ENCODE results near the gene FAM149B1.

FAM149B1 gene

DNA sequence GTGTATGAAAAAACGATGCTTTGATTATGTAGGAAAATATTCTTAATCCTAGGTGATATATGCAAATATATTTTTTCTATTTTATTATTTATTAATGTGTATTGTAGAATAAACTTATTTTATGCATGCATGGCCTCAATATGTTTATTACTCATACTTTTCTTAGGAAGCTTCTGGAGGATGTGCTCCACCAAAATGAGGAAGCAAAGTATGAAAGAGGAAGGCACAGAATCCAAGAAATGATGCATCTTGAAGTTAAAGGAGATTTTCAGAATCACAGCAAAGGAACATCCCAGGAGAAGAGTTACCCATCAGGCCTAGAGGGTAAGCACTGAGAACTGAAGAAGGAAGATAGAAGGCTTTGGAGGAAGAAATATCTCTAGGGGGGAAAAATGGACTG is 119.5 kb downstream of the FAM149B1 start:
- no peak for DNase-seq (ENCODE audit: low spot score)

DNA sequence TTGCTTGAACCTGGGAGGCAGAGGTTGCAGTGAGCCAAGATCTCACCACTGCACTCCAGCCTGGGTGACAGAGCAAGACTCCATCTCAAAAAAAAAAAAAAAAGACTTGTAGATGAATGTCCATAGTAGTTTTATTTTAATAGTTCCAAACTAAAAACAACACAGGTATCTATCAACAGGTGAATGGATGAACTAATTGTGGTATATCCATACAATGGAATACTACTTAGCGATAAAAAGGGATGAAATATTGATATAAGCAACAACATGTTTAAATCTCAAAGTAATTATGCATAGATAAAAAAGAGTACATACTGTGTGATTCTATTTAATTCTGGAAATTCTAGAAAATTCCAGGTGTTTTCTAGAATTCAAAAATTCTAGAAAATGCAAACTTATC is 122.0 kb downstream of the FAM149B1 start:
- no peak for DNase-seq (ENCODE audit: low spot score)

DNA sequence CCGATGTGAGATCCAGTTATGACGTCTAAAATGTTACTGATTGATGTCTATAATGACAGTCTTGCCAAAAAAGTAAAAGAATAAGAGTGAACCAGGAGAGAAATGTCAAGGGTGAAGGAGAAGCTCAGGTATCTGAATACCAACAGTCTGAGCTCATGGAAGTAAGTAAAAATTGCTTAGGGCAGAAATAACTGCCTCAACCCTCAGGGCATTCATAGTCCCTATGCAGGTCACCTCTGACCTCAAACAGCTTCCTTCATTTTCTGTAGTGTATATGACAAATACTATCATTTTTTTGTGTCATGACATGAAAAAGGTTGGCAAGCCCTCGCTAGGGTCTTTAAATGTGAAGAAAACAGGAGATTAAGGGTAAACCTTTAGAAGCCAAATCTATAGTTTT is 125.5 kb downstream of the FAM149B1 start:
- DNase-seq (ENCODE audit: low spot score) = no peak
